C4-2B (cell line): ENCODE results near the gene PC.

Experiments used
- ZFX ChIP-seq: fragments of 450-650 bp; IDR thresholded peaks from 2 replicates; pipeline ENCODE4 v1.6.1; 2017
- TF ChIP-seq, protein P1 (sequence below): fragments of 450-650 bp; conservative IDR thresholded peaks from 2 replicates; pipeline ENCODE4 v1.5.1; 2017; ENCODE audit warnings: mild to moderate bottlenecking

DNA sequence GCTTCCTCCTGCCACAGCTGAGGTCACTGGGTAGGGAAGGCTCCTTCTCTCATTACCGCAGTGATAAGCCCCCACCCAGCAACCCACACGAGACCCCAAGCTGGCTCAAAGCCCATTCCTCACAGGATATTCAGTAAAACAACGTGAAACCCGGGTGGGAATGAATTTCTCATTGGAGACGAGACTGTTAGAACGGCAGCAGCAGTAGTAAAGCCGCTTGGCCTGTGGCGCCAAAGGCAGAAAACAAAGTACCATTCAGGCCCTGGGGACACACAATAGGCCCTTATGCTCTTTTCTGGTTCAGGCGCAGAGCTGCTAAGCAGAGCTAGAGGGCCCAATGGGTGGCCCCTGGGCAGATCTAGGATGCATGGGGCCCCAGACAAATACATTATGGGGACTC, 45.3 kb downstream of the PC start:
- TF ChIP-seq, protein P1, sequence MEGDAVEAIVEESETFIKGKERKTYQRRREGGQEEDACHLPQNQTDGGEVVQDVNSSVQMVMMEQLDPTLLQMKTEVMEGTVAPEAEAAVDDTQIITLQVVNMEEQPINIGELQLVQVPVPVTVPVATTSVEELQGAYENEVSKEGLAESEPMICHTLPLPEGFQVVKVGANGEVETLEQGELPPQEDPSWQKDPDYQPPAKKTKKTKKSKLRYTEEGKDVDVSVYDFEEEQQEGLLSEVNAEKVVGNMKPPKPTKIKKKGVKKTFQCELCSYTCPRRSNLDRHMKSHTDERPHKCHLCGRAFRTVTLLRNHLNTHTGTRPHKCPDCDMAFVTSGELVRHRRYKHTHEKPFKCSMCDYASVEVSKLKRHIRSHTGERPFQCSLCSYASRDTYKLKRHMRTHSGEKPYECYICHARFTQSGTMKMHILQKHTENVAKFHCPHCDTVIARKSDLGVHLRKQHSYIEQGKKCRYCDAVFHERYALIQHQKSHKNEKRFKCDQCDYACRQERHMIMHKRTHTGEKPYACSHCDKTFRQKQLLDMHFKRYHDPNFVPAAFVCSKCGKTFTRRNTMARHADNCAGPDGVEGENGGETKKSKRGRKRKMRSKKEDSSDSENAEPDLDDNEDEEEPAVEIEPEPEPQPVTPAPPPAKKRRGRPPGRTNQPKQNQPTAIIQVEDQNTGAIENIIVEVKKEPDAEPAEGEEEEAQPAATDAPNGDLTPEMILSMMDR = no peak
- TF ChIP-seq ZFX = no peak
